KG1 (cell line): ENCODE data around the gene METTL6.
"Not testable (repeated sequence)": the region's sequence is repeated elsewhere in the genome, so short reads cannot be mapped to it uniquely, and the experiment has no call there.

Experiments
- DNase-seq: peaks from one replicate; lab custom pipeline; 2025; lab: John Stamatoyannopoulos, UW

The METTL6 gene

DNA sequence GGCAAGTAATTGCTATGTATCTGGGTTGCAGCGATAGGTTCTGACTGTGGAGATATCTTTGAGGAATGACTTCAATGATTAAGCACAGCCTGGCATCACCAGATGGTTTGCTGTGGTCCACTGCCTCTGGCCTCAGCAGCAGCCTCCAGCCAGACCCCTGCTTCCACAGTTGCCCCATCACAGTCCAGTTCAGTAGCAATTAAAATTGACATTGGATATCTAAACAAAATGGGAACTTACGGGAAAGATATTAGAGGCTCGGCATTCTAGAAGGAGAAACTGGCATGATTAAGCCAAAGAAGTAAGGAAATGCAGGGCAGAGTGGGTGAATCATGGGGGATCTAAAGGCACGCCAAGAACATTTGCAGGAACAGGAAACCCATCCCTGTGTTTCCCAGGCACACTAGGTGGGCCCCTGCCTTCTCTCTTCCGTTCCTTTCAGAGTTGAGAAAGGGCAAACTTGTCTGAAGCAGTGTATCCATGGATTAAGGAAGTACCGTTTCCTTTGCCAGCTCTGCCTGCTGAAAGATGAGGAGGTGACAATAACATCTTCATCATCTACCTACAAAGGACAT lies 58.7 kb downstream of the METTL6 start:
- DNase-seq: no peak

- no peak for DNase-seq
These were observed 60.3 kb downstream of the METTL6 start for GRCh38 chr3:15367059-15367458.

DNA sequence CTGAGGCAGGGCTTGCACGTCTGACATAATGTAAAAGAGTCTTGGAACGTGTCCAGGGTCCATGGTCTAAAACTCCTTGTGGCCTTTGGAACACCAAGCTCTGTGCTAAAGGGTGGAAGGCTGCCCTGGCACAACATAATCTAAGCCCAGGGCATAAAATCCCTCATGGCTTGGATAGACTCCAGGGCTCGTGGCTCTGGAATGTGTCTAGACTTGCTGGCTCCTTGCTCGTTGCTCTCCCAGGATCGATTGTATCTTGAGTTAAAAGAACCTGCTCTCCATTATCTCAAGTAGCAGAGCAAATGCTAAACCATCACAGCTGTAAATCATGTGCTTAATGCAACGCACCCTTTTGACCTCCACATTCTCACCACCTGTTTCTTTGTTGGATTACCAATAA lies 63.3 kb downstream of the METTL6 start:
- not testable (repeated sequence) for DNase-seq

- DNase-seq: no peak
These were observed 65.7 kb downstream of the METTL6 start for GRCh38 chr3:15361494-15362214.

DNA sequence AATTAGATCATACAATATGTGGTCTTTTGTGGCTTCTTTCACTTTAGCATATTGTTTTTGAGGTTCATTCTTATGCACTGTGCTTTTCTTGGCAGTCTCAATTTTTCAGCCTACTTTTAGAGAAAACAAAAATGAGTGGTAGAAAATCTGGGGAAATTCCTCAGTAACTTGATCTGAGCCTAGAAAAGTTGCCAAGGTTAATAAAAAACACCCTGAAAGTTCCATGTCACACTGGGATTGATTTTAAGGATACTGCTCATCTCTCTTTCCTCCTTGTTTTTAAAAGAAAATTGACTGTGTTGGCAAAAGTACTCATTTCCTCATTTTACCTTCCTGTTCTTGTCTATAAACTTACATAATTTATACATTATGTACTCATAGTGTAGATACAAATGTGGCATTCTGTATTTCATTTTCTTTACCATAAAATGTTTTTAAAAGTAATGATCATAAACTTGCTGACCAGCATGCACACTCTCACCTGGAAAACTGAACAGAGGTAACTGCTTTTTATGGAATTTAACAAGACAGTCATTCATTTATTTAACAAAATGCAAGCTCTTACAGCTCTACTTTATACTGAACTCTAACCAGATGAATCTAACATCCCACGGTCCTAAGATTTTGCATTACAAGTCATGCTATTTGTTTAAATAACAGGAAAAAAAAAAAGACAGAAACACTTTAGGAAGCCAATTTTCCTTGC lies 66.4 kb downstream of the METTL6 start:
- DNase-seq: no peak
